Upper lobe of right lung (tissue), 1 donor: ENCODE data around the gene TMEM144. TPM values are rescaled to one million over a fixed set of nuclear protein-coding genes. Genes with fewer than 3 reads are reported as not detected.
"Not testable (repeated sequence)": the region's sequence is repeated elsewhere in the genome, so short reads cannot be mapped to it uniquely, and the experiment has no call there.

Experiments used
- ATAC-seq: fragments of 200-7000 bp; cut with Tn5 transposase; one replicate; pipeline ENCODE4 v1.9.1; 2020; ENCODE audit warnings: mild to moderate bottlenecking, moderate library complexity
- DNase-seq: peaks from one replicate; pipeline ENCODE4 v3.0.0-alpha.2; 2020
- H3K27ac ChIP-seq: fragments of 200-600 bp; one replicate; pipeline ENCODE4 v1.8.0; 2022
- H3K27me3 ChIP-seq: fragments of 200-600 bp; one replicate; pipeline ENCODE4 v1.8.0; 2022; ENCODE audit warnings: mild to moderate bottlenecking
- H3K36me3 ChIP-seq: fragments of 200-600 bp; one replicate; pipeline ENCODE4 v1.8.0; 2022
- H3K4me1 ChIP-seq: fragments of 200-600 bp; one replicate; pipeline ENCODE4 v1.8.0; 2022
- H3K4me3 ChIP-seq: fragments of 200-600 bp; one replicate; pipeline ENCODE4 v1.8.0; 2022; ENCODE audit warnings: mild to moderate bottlenecking
- H3K9me3 ChIP-seq: fragments of 200-600 bp; one replicate; pipeline ENCODE4 v1.8.0; 2022
- CTCF ChIP-seq: fragments of 200-600 bp; IDR thresholded peaks from one replicate; pipeline ENCODE4 v1.8.0; 2022; ENCODE audit warnings: antibody characterized with exemption
- intact Hi-C: fragments of 100-400 bp; cut with DNase I; formaldehyde crosslinking; loops from one replicate; pipeline ENCODE4 v1.11.0; 2022
- total RNA-seq: library from RNA; stranded (reverse); fragmentation: NEBNext Ultra II Directional; extraction: Animal tissue kit (Norgen Biotek cat#: 25700); gene quantifications from one replicate; pipeline ENCODE4 v1.2.1, GENCODE V29; 2021
- donor health status: DM: no; HTN: yes; CAD: no; lungs with severe emphysema.

Gene TMEM144
- total RNA-seq, 1 donor from 2014 or later = 15.5 TPM

- Histone ChIP-seq H3K36me3 (no peaks in the 10 kb centered on the region), H3K4me1 (peaks cover 6% of the 10 kb centered on the region), H3K9me3 (no peaks in the 10 kb centered on the region), H3K4me3 (peak overlapping the region; percentile 42), H3K27ac (peak overlapping the region; percentile 81), H3K27me3 (no peaks in the 10 kb centered on the region)
- ATAC-seq (no peak), DNase-seq (no peak)
- intact Hi-C loops = no loop called here
- TF ChIP-seq CTCF = no peak
Measured at GRCh38 chr4:158211222-158211621, 936 bp downstream of the TMEM144 start.

DNA sequence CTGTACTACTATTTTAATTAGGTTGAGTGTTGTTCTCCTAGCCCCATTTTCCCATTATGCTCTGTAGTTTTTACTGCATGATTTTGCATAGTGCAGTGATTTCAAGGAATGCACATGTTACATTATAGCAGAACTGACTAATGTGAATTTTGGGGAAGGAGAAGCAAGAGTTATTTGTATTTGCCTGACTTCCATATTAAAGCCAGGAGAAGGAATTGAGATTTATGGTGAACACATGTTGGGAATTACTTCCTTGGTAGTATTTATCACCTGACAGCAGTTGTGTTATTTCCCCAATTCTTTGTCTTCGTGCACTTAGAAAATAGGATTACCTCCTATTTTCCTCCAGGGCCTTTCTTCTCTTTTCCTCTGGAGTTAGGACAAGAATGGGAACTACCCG, 3.2 kb downstream of the TMEM144 start:
- Histone ChIP-seq H3K4me3 (no peak overlapping the region), H3K9me3 (no peaks in the 10 kb centered on the region), H3K27ac (no peak overlapping the region), H3K36me3 (no peaks in the 10 kb centered on the region), H3K4me1 (peaks cover 6% of the 10 kb centered on the region), H3K27me3 (no peaks in the 10 kb centered on the region)
- no peak for TF ChIP-seq CTCF
- ATAC-seq (no peak), DNase-seq (no peak)
- intact Hi-C loops = no loop called here

DNA sequence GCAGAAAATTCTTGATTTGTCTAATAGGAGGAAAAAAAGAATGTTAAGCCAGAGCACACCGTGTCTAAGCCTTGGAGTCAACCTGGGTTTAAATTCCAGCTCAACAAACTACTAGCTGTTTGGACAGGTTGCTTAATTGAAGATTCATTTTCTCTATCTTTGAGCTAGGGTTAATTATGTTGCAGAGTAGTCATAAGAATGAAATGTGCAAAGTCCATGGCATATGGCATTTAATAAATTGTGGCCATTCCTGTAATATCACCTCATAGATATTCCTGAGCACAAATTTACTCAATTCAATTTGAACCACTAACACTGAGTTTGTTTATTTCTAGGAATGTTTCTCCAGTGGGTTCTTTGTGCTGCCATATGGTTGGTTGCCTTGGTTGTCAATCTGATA, 4.6 kb downstream of the TMEM144 start:
- DNase-seq (no peak), ATAC-seq (no peak)
- H3K4me3 ChIP-seq = no peak overlapping the region
- H3K4me1 ChIP-seq = peaks cover 6% of the 10 kb centered on the region
- intact Hi-C loops = no loop called here
- no peak for TF ChIP-seq CTCF
- no peaks in the 10 kb centered on the region for H3K27me3 ChIP-seq
- no peak overlapping the region for H3K27ac ChIP-seq
- peaks cover 4% of the 10 kb centered on the region for H3K36me3 ChIP-seq
- no peaks in the 10 kb centered on the region for H3K9me3 ChIP-seq

DNA sequence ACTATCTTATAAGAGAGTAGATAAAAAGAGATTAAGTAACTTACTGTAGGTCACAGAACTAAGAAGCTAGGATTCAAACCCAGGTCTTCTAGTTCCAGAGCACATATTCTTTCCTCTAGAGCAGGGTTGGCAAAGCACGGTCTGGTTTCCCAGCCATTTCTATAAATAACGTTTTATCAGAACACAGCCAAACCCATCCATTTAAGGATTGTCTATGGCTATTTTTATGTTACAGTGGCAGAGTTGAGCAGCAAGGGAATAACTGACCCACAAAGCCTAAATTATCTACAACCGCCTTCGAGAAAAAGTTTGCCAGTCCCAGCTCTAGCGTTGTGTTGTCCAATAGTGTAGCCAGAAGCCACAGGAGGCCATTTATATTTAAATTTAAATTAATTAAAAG, 7.5 kb downstream of the TMEM144 start:
- DNase-seq (no peak), ATAC-seq (no peak)
- Histone ChIP-seq H3K27ac (no peak overlapping the region), H3K36me3 (peaks cover 4% of the 10 kb centered on the region), H3K4me3 (no peak overlapping the region), H3K4me1 (no peaks in the 10 kb centered on the region), H3K9me3 (no peaks in the 10 kb centered on the region), H3K27me3 (no peaks in the 10 kb centered on the region)
- TF ChIP-seq CTCF = no peak
- intact Hi-C loops = no loop called here

DNA sequence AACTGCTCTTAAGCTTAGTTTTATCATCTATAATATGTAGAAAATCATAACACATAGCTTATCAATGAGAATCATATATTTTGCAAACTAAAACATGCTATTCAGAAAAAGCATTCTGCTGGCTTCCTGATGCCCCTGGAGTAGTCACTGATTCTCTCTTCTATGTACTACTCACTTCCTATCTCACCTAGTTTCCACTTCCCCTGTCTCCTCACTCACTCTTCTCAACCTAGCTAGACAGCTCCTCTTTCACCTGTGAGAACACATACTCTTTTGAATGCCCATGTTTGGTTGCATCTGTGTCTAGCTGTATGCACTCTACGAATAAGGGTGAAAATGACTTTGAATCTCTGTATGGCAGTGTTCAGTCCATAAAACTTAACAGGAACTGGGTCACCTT, 9.3 kb downstream of the TMEM144 start:
- H3K9me3 ChIP-seq = no peaks in the 10 kb centered on the region
- H3K27ac ChIP-seq = no peak overlapping the region
- no peaks in the 10 kb centered on the region for H3K4me1 ChIP-seq
- no peak for TF ChIP-seq CTCF
- no peak for ATAC-seq
- H3K36me3 ChIP-seq = peaks cover 4% of the 10 kb centered on the region
- H3K4me3 ChIP-seq = no peak overlapping the region
- intact Hi-C loops = no loop called here
- H3K27me3 ChIP-seq = no peaks in the 10 kb centered on the region
- DNase-seq = no peak

DNA sequence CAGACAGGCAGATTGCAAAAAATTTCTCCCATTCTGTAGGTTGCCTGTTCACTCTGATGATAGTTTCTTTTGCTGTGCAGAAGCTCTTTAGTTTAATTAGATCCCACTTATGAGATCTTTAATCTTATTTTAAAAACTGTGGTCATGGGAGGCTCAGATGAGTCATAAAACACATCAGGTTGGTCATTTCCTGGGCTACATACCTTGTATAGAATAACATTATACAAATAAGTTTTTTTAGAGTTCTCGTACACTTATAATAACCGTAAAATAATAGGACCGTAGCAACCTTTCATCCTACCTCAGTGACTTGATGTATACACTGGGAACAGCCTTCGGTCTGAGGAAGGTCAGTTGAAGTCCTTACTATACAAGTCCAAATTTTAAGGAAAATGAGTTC, 14.0 kb downstream of the TMEM144 start:
- H3K9me3 ChIP-seq, ATAC-seq, H3K27me3 ChIP-seq, H3K27ac ChIP-seq, H3K36me3 ChIP-seq, H3K4me1 ChIP-seq, H3K4me3 ChIP-seq, intact Hi-C loops, DNase-seq: not testable (repeated sequence)

- ATAC-seq, intact Hi-C loops, H3K9me3 ChIP-seq: not testable (repeated sequence)
Measured at GRCh38 chr4:158224999-158225398, 14.7 kb downstream of the TMEM144 start.

DNA sequence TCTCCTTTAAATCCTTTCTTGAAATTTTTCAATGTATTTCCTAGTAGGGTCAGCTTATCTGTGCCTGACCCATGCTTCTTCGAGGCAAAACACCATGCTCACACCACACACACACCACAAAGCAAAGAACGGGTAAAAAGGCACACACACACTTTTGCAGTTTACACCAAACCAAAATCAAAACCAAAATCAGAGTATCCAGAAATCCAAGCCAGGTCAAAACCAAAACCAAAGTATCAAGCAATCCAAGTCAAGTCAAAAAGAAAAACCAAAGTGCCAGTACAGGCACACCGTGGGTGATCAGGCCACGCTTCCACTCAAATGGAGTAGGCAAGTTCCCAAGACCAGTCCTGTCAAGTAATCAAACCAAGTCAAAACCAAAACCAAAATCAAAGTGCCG, 17.6 kb downstream of the TMEM144 start:
- intact Hi-C loops = not testable (repeated sequence)

More at GRCh38 chr4:158224999-158225398, 14.7 kb downstream of the TMEM144 start:
- not testable (repeated sequence) for DNase-seq, H3K27ac ChIP-seq, H3K36me3 ChIP-seq, H3K4me1 ChIP-seq, H3K27me3 ChIP-seq, H3K4me3 ChIP-seq

GRCh38 chr4:158228399-158228798, 18.1 kb downstream of the TMEM144 start:
- ATAC-seq, H3K4me1 ChIP-seq, H3K36me3 ChIP-seq, DNase-seq, H3K27me3 ChIP-seq, intact Hi-C loops, H3K9me3 ChIP-seq, H3K27ac ChIP-seq, H3K4me3 ChIP-seq: not testable (repeated sequence)

More for the DNA sequence above, 17.6 kb downstream of the TMEM144 start:
- H3K9me3 ChIP-seq, DNase-seq, H3K27me3 ChIP-seq, ATAC-seq, H3K27ac ChIP-seq, H3K4me3 ChIP-seq, H3K4me1 ChIP-seq, H3K36me3 ChIP-seq: not testable (repeated sequence)
